Nephron (organoid): Measurements from ENCODE around the gene KLHL7.
"Not testable (repeated sequence)": the region's sequence is repeated elsewhere in the genome, so short reads cannot be mapped to it uniquely, and the experiment has no call there.

Experiments
- H3K27ac Mint-ChIP-seq, 3 experiments: 2 replicates each; pipeline ENCODE4 v1.8.0; 2020; ENCODE audit warnings: mixed read lengths in 3 of 3, mild to moderate bottlenecking in 2 of 3, moderate library complexity in 1 of 3
- H3K27me3 Mint-ChIP-seq: 2 replicates; pipeline ENCODE4 v1.8.0; 2021; ENCODE audit warnings: low read depth, mild to moderate bottlenecking, moderate library complexity, mixed read lengths
- H3K36me3 Mint-ChIP-seq: 2 replicates; pipeline ENCODE4 v1.8.0; 2020; ENCODE audit warnings: low read depth, mixed read lengths
- H3K4me1 Mint-ChIP-seq: 2 replicates; pipeline ENCODE4 v1.8.0; 2020; ENCODE audit warnings: mixed read lengths
- H3K4me3 Mint-ChIP-seq, 3 experiments: 2 replicates each; pipeline ENCODE4 v1.8.0; 2020; ENCODE audit warnings: mild to moderate bottlenecking in 3 of 3, mixed read lengths in 3 of 3, moderate library complexity in 2 of 3
- H3K9me3 Mint-ChIP-seq: 2 replicates; pipeline ENCODE4 v1.8.0; 2020; ENCODE audit warnings: mixed read lengths
- TF ChIP-seq, protein P1 (sequence below), 3 experiments: fragments of 200-600 bp; sonication (generic); IDR thresholded peaks; one replicate each; pipeline ENCODE4 v1.5.0; 2021; ENCODE audit warnings: antibody characterized with exemption in 3 of 3; ENCODE audit not compliant: unreplicated experiment in 3 of 3

The KLHL7 gene

DNA sequence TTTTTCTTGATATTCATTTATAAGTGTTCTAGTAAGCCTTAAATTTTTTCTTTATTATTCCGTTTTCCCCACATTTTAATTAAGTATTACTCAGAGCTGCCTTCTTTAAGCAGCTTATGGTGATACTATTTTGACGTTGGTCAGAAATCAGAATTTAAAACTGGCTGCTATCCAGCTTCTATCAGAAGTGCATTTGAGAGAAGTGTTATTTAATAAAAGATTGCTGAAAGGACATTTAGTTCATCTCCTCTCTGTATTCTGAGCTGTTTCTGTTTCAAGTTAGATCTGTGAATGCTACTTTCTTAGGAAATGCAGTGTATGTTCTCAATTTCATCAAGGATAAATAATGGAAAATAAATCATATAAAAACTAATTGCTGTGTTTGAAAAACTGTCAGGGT, 17.4 kb downstream of the KLHL7 start:
- Mint-ChIP-seq H3K4me3 (no peak overlapping the region), H3K27me3 (no peaks in the 10 kb centered on the region), H3K4me1 (peaks cover 3% of the 10 kb centered on the region), H3K27ac (no peak overlapping the region), H3K36me3 (peaks cover 48% of the 10 kb centered on the region), H3K9me3 (no peaks in the 10 kb centered on the region)
- TF ChIP-seq, protein P1, sequence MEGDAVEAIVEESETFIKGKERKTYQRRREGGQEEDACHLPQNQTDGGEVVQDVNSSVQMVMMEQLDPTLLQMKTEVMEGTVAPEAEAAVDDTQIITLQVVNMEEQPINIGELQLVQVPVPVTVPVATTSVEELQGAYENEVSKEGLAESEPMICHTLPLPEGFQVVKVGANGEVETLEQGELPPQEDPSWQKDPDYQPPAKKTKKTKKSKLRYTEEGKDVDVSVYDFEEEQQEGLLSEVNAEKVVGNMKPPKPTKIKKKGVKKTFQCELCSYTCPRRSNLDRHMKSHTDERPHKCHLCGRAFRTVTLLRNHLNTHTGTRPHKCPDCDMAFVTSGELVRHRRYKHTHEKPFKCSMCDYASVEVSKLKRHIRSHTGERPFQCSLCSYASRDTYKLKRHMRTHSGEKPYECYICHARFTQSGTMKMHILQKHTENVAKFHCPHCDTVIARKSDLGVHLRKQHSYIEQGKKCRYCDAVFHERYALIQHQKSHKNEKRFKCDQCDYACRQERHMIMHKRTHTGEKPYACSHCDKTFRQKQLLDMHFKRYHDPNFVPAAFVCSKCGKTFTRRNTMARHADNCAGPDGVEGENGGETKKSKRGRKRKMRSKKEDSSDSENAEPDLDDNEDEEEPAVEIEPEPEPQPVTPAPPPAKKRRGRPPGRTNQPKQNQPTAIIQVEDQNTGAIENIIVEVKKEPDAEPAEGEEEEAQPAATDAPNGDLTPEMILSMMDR (IDR thresholded peaks at IDR 0.05; ENCODE audit: unreplicated experiment in 3 of 3): no peak

DNA sequence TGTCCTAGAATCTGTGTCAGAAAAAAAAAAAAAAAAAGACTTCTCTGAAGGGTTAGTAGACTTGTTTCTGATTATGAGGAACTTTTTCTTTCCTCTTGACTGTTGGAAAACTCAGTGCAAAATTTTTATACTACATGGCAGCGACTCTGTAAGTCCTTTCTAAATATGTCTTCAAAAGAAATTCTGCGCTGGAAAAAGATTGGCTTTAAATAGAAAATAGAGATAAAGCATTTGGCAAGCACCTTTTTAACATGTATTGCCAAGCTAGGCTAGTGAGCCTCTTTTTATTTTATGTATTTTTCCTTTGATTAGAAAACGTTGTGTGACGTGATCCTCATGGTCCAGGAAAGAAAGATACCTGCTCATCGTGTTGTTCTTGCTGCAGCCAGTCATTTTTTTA, 17.9 kb downstream of the KLHL7 start:
- Mint-ChIP-seq H3K9me3 (no peaks in the 10 kb centered on the region), H3K27me3 (no peaks in the 10 kb centered on the region), H3K27ac (no peak overlapping the region), H3K4me1 (no peaks in the 10 kb centered on the region), H3K36me3 (peaks cover 53% of the 10 kb centered on the region), H3K4me3 (no peak overlapping the region)
- TF ChIP-seq, protein P1 (IDR thresholded peaks at IDR 0.05; ENCODE audit: unreplicated experiment in 3 of 3): no peak

DNA sequence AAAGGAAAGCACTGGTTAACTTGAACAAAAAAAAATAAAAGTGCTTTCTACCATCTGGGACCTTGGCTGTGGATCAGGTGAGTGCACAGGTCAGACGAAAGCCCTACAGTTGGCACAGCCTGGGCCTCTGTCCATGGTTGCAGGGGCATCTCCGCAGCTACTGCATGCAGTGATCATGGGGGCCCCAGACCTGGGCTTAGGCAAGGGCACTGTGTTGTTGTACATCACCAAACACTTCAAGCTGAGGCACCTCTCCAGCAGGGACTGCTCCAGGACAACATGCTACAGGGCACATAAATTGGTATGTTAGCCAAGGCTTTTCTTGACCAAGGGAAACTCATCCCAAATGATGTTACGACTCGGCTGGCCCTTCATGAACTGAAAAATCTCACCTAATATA, 23.5 kb downstream of the KLHL7 start:
- TF ChIP-seq, protein P1 (IDR thresholded peaks at IDR 0.05; ENCODE audit: unreplicated experiment in 3 of 3): no peak
- Mint-ChIP-seq H3K27me3 (no peaks in the 10 kb centered on the region), H3K27ac (no peak overlapping the region), H3K4me3 (no peak overlapping the region), H3K4me1 (no peaks in the 10 kb centered on the region), H3K9me3 (peaks cover 11% of the 10 kb centered on the region), H3K36me3 (peaks cover 79% of the 10 kb centered on the region)

DNA sequence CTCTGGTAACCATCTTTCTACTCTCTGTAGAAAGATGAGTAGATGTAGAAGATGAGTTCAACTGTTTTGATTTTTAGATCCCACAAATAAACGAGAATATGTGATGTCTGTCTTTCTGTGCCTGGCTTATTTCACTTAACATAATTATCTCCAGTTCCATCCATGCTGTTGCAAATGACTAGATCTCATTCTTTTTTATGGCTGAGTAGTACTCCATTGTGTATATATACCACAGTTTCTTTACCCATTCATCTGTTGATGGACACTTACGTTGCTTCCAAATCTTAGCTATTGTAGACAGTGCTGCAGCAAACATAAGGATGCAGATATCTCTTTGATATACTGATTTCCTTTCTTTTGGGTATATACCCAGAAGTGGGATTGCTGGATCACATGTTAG, 26.2 kb downstream of the KLHL7 start:
- Mint-ChIP-seq H3K9me3 (peaks cover 11% of the 10 kb centered on the region), H3K36me3 (peaks cover 74% of the 10 kb centered on the region)
- not testable (repeated sequence) for H3K4me3 Mint-ChIP-seq, H3K27ac Mint-ChIP-seq, H3K27me3 Mint-ChIP-seq, H3K4me1 Mint-ChIP-seq

DNA sequence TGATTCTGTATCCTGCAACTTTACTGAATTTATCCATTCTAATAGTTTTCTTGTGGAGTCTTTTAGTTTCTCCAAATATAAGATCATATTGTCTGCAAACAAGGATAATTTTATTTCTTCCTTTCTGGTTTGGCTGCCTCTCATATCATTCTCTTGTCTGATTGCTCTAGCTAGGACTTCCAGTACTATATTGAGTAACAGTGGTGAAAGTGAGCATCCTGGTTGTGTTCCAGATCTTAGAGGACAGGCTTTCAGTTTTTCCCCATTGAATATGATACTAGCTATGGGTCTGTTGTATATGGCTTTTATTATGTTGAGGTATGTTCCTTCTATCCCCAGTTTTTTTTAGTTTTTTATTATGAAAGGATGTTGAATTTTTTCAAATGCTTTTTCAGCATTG, 28.2 kb downstream of the KLHL7 start:
- no peaks in the 10 kb centered on the region for H3K27me3 Mint-ChIP-seq
- H3K27ac Mint-ChIP-seq: no peak overlapping the region
- TF ChIP-seq, protein P1 (IDR thresholded peaks at IDR 0.05; ENCODE audit: unreplicated experiment in 3 of 3): no peak
- peaks cover 11% of the 10 kb centered on the region for H3K9me3 Mint-ChIP-seq
- H3K4me1 Mint-ChIP-seq: no peaks in the 10 kb centered on the region
- no peak overlapping the region for H3K4me3 Mint-ChIP-seq
- peaks cover 54% of the 10 kb centered on the region for H3K36me3 Mint-ChIP-seq

DNA sequence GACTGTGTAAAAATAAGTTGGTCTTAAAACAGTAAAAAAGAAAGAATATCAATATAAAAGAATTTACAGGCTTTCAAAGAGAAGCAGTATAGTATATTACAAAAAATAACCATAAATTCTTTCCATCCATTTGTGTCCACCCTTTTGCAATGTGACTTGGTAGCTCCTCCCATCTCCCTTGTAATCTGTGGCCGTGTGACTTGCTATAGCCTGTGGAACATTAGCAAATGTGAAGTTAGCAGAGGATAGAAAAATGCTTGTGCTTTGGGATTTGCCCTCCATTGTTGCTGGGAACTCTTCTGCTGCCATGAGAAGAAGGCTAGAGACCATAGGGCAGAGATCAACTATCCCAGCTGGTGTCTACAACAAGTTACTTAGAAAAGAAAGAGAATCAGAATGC, 30.2 kb downstream of the KLHL7 start:
- Mint-ChIP-seq H3K27ac (no peak overlapping the region), H3K4me3 (no peak overlapping the region), H3K4me1 (no peaks in the 10 kb centered on the region), H3K9me3 (peaks cover 11% of the 10 kb centered on the region), H3K27me3 (no peaks in the 10 kb centered on the region), H3K36me3 (peaks cover 44% of the 10 kb centered on the region)
- TF ChIP-seq, protein P1 (IDR thresholded peaks at IDR 0.05; ENCODE audit: unreplicated experiment in 3 of 3): no peak
